ENCODE measurements around the gene GCA.
A peak's percentile ranks its signal among the peaks of the same experiment; 100 is the strongest.

Gene GCA

DNA sequence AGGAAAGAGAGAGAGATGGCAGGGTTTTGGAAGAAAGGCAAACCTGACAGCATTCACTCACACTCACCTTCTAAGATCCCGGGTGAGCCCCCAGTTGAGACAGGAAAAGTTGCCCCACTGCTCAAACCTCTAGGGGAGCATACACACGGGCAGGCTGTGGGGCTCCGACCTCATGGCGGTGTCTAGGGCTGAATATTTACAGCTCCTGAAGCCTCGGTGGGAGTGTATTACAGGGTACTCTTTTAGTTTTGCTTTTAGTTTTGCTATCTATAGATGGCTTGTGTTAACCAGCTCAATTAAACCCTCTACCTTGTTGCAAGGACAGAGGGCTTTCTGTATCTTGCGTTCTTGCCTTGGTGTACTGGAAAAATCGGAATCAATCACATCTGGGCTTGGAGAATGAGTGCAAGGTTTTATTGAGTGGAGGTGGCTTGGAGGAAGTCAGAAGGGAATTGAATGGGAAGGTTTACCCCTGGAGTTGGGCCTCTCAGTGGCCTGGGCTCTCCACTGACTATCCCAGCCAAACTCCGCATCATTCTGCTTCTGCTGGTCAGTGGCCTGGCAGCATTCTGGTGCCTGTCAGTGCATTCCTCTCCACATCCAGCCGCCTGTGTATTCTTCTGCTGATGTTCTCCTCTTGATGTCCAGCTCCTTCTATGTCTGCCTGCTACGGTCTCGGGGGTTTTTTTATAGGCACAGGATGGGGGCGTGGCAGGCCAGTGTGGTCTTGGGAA lies 15.3 kb upstream of the GCA start:
- DNase-seq: no peak

DNA sequence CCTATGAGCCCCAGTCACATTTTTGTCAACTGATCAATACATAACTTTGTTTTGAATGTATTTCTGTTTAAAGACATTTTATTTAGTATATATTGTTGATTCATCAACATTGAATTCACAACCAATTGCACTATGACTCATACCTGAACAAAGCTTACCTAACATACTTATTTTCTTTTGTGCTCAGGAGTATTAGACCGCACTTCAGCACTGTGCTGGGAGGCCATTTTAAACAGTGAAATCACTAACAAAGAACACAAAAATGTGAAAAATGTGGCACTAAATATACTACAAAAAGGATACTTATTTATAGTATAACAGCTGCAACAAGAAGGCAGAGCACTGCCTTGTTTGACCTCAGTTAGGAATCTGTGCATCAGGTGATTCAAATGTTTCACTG lies 13.1 kb upstream of the GCA start:
- no peak for DNase-seq

DNA sequence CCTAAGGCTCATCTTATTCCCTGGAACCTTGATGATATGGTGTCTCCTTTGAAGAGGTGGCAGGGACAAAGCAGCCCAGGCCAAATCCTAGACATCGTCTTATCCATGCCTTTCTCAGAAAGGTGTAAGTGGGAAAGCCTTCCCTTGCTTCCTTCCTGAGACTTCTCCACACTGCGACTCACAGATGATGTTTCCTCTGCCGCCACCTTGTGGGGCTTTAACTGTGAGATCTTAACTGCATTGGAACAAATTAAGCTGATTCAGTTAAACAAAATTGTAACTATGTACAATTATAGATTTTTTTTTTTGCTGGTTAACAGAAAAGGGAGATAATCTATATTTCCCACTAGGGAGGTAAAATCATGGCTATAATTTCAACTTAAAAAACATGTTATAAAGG lies 10.0 kb upstream of the GCA start:
- DNase-seq: peak; percentile 16

DNA sequence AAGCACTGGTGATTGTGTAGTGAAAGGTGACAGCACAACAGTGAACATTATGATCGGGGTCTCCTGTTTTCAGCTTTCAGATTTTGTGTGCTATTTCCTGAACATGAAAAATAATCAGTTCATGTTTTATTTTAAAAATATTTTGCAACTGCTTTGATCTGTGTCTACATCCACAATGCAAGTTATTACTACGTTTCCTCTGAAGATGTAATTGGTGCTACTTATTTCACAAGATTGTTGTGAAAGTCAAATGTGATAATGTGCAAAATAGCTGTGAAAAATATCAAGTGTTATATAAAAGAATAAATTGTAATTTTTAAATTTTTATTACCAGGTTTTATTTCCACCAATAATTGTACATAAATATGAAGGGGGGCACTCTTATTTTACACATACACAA lies 6.1 kb upstream of the GCA start:
- DNase-seq: no peak

DNA sequence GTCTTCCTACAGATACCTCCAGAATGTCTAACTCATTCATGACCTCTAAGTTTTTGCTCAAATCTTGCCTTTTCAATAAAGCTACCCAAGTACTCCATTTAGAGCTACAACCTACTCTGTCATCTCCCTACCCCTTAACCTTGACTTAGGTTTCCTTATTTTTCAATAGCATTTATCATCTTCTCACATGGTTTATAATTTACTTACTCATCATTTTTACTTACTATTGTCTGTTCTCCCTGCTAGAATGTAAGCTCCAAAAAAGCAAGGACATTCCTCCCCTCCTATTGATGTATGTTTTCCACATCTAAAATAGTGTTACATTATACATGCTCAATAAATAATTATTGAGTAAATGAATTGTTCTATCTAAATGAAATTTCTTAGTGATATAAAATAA lies 3.1 kb upstream of the GCA start:
- DNase-seq: no peak

DNA sequence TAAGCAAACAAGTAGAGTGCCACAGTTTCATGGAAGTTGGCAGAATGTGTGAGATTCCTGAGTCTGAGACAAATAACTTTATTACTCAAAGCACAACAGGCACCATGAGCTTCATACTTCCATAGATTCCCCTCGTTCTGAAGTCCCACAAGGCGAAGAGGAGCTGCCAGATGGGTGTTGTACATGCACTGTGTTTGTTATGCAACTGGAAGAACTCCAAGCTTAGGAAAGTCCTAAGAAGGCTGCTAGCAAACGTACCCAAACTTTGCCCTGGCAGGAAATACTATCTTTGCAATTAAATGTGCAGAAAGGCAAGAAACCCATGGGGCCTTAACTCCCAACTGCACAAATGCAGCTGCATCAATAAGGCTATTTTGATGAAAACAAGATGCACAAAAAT lies 1.6 kb upstream of the GCA start:
- DNase-seq: no peak

DNA sequence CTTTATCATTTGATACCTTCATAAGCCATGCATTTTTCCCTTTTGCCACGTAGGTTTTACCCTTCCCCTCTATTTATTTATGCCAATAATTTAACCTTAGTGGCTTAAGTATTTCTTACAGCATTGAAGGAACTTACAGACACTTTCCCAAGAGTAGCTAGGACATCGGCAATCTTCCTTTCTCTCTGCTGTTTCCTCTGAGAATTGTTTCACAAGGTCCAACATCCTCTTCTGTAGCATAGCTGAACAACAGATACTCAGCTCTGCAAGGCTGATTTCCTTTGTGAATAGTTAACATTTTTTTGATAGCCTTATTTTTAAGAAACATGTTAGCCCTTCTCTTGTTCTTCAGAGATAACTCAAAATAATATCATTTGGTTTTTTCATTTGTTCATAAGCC lies 1.1 kb upstream of the GCA start:
- DNase-seq: no peak

DNA sequence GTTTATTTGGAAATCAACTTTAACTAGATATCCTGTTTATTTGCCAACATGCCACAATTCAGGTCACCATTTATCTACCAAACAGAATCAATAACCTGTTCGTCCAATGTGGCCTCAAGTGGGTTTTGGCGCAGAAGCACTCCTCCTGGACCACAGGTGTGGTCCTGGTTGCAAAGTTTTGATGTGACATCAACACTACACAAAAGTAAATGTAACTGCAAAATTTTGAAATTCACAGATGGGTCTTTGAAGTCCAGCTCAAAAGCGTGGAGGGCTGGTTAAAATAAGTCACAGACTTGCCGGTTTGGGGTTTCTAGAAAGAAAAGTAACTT lies 474 bp upstream of the GCA start:
- no peak for DNase-seq

DNA sequence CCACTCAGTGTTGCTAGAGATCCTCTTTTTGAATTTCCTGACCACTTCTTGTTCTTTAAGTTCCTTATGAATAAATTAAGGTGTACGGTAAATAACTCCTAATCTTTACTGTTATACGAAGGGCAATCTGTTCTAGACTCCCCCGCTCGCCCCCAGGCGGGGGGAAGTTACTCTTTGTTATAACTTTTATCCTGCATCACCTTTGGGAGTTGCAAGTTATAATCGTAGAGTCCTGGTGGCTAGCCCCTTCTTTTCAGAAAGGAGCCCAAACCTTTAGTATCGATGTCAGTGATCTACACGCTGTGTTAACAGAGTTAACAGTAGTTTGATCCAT lies 652 bp downstream of the GCA start:
- DNase-seq: no peak

DNA sequence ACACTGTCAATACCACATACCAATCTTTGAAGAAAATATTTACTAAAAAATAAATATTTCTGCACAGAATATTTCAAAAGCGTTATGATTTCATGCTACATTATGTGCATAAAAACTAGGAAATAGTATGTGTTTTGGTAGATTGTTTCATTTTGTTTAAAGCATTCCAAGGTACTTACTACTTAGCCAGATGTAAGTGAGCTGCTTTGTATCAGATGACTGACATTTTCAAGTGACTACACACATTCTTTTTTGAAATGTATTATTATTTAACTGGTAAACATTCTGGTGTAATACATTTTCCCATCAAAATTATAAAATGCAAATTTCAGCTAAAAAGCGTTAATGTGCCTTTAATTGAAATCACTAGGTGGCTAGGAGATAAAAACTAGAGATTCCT lies 21.5 kb downstream of the GCA start:
- no peak for DNase-seq

DNA sequence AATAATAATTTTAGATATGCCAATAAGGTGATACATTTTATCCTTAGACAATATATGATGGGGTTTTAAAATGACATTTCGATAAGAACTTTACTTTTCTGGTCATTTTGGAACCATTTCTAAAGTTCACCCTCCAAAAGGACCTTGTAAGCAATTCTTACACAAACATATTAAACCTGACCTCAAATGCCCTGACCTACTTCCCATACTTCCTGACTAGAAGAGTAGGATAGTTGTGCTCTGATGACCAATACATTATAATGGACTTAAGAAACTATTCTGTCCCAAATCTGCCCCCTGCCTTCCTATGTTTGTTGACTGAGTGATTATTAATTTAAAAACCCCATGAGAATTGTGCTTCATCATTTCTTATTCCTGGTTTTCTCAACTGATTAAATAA lies 24.6 kb downstream of the GCA start:
- DNase-seq: no peak

DNA sequence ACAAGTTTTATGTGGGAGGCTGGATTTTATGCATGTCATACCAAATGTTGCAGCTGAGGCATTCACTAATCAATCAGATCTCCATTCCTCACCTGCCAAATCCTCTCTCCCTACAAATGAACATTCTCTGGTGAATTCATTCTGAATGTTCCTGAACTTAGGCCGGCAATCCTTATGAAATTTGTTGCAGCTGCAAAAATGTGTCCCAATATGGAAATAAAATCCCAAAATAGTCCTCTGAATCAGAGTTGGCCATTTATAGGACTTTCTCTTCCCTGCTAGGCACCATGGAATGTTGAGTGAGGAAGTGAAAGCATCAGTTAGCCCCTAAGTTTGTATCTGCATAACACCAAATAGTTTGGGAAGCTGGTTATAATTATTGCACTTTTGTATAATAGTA lies 25.6 kb downstream of the GCA start:
- DNase-seq: no peak

DNA sequence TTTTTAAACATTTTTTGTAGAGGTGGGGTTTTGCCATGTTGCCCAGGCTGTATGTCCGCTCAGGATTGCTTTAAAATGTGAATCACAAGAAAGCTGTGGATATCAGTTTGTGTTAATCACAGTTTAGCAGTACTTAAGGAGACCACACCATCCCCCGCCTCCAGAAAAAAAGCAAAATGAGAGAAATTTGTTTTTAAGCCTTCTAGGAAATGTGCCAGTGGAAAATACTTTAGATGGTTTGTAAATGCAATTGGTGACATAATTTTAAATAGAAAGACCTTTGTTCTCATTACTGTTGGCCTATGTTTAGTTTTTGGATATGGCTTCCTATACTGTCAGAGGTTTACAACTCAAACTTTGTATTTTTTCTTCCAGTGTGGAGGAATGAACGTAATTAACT lies 27.0 kb downstream of the GCA start:
- no peak for DNase-seq

DNA sequence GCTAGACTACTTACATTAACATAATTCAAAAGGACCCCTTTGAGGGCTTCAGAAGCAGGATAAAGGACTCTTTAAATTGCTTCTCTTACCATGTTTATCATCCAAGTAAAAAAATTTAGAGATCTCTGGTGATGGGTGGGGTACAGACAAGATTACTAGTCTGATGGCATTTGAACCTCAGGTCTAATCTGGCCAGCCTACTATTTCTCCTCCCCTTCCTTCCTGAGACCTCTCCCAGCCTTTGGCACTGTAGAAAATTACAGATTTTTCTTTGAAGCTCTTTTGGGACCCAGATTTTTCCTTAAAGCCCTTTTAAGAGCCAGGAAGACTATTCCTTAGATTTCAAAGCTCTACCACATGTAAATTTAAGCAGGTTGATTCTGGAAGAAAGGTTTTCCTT lies 28.9 kb downstream of the GCA start:
- no peak for DNase-seq

DNA sequence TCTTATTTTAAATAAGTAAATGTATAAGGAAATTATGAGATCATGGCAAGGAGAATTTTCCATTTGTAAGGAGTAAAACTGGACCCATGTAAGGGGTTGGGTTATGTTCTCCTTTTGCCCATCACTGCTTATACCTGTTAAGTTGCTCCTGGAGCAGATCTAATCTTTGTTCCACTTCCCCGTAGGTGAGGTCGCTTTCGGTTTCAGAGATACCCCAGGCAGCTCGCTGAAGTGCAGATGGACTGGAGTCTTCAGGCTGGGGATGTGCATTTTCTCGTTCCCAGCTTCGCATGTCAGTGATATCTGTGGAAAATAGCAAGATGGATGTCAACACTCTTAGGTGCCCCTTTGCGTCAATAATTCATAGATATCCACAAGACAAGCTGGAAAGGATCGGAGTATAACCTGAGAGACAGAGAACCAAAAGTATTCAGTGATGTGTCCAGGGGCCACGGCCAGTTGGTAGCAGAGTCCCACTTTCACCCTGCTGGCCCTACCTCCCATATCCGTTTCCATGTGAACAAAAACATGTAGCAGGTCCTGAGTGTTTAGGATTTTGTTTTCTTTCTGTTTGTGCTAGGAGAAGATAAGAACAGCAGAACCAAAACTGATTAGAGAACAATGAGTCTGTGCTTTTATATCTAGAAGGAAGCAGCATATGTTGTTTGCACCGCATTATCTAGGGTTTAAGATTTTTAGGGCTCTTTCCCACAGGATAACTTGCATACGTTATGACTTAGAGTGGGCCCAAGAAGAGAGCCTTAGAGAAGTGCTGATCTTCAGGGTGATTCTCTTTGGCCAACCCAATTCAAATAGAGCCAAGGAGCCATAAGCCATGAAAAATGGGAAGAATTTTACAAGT lies 36.0 kb downstream of the GCA start:
- no peak for DNase-seq

DNA sequence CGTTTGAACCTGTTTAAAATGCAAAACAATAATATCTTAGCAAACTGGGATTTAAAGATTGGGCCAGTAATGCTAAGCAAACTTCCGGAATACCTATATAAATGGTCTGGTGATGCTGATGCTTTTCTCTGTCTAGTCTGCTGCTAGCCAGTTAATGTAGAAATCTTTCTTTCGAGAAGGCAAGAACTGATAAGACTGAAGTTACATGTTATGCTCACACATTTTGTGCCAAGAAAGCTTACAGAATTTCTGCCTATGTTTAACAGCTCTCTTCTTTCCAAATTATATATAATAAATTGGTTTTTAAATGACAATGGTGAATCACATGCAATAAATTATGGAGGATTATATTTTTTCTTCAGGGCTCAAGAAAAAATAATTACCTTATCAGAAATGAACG lies 37.9 kb downstream of the GCA start:
- no peak for DNase-seq

DNA sequence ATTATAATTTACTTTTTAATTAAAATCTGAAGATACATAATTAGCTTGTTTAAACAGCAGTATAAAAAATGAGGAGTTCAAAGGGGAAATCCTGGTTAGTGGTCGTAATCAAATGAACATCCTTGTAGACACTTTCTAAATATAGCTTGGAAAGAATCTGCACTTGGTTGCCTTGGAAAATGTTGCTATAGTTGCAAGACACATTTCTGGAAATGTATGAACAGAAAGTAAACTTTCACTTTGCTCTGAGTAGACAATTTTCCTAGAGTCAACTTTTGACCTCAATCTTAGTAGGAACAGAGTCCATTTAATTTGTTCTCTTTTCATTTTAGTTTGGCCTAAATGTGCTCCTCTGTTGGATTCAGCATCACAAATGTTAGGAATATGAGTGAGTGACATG lies 38.3 kb downstream of the GCA start:
- DNase-seq: no peak

DNA sequence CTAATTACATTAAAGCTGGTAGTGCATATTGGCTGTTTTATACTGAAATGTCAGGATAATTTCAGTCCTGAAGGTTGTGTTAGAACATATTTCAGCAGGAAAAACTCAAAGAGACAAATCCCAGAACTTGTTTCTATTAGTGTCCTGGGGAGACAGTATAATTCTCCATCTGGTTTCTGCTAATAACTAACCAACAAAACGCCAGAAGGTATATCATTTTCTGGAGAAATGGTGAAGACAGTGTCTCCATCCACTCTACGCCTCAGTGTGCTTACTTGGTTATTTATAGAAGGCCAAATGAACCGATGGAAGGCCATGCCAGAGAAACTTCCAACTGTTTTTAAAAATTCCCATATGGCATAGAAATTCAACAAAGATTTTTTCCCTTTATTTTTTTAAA lies 41.6 kb downstream of the GCA start:
- DNase-seq: no peak

DNA sequence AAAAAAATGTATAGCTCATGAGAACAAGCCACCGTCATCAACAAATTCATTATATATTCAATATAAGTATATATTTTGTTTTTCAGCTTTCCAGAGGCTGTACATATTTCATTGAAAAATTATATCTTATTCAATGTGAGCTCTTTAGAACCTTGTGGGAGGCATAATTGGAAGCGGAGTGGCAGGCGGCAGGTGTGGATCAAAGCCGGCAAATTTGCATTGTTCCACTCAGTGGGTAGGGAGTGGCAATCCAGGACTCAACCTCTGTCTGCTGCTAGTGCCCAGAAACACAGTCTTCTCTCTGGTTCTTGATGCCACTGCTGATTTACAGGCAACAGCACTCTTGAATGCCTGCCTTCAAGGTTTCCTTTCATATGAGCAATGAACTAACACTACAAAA lies 46.9 kb downstream of the GCA start:
- no peak for DNase-seq

DNA sequence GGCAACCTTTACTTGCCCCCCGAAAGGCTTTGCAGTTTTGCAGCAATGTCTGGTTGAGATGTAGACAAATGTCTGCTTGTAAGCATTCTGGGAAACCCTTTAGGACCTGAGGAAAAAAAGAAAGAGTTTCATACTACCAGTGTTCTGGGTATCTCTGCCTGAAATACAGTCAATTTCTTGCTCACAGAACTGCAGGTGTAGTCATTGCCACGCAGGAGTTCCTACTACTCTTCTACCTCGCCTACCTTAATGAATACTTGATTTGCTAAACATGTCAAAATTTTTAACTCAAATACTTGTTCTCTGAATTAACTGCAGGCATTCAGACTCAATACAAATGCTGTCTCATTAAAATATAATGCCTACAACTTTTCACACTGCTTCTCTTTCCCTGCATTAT lies 56.4 kb downstream of the GCA start:
- no peak for DNase-seq

DNA sequence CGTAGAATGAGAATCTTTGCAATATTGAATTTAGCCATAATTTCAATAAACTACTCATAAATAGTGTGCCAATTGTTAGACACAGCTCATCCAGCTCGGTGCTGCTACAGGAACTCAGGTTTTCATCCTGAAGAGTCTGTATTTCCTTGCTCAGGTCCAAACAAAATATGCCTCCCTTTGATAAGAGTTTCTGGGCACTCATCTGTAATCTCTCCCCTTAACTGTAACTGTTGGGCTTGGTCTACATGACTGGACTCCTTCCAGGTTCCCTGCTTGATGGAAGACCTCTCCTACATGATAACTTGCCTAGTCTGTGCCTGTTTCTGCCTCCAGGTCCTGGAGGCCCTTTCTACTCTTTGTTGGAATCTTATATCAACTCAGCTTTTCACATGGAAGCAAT lies 57.9 kb downstream of the GCA start:
- DNase-seq: no peak

DNA sequence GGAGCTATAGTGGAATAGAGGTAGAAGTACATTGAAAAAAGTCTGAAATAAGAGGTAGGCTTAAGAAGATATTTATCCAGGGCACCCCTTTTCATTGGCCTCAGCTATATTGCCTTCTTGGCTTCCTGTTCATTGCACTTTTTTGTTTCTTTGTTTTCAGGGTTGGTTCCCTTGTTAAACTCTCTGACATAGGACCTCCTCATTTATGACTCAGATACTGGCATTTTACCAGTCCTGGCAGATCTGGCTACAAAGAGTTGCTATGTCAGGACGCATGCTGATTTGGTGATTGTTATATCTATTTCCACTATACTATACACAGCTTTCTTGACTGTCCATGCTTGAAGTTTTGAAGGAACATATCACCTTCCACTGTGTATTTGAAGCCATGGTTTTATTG lies 60.0 kb downstream of the GCA start:
- no peak for DNase-seq

All from activated gamma-delta T cell treated with Interleukin-2 at 50 U/mL for 16 hours (primary cell).